ENCODE results near the gene BAD.

DNA sequence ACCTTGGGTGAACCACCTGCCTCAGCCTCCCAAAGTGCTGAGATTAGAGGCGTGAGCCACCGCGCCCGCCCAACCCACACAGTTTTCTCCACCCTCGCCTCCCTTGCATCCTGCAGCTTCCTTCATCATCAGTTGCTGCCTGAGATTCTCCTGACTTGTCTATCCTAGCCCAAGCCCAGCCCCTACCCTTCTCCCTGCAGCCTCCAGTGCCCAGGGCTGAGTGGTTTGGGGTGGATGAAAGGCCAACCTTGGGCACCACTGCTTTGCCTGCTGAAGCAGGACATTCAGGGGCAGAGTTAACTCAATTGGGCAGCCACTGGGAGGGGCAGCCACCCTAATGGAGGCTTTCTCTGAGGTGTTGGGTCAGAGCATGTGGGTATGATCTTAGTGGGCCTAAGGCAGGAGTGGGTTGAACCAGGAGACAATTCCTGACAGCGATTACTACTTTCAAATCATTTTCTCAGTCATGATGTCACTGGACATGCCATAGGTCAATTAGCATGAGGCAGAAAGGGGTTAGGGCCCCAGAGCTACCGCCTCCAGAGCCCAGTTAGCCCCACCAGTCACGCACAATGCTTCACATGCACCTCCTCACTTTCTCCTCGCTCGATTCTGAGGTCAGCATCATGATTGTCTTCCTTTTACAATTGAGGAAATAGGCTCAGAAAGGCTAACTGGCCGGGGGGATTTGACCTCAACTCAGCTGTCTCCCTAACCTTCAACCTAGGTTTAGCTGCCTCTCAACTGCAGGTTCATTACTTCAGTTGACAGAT, 44.6 kb downstream of the BAD start:
- TF ChIP-seq, protein P1, sequence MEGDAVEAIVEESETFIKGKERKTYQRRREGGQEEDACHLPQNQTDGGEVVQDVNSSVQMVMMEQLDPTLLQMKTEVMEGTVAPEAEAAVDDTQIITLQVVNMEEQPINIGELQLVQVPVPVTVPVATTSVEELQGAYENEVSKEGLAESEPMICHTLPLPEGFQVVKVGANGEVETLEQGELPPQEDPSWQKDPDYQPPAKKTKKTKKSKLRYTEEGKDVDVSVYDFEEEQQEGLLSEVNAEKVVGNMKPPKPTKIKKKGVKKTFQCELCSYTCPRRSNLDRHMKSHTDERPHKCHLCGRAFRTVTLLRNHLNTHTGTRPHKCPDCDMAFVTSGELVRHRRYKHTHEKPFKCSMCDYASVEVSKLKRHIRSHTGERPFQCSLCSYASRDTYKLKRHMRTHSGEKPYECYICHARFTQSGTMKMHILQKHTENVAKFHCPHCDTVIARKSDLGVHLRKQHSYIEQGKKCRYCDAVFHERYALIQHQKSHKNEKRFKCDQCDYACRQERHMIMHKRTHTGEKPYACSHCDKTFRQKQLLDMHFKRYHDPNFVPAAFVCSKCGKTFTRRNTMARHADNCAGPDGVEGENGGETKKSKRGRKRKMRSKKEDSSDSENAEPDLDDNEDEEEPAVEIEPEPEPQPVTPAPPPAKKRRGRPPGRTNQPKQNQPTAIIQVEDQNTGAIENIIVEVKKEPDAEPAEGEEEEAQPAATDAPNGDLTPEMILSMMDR (IDR thresholded peaks at IDR 0.05; ENCODE audit: poor library complexity) = no peak
- TF ChIP-seq EZH2 (IDR thresholded peaks at IDR 0.05; ENCODE audit: borderline replicate concordance) = no peak

Measured in hepatocyte (in vitro differentiated cells).